Fibroblast of lung (primary cell): ENCODE data around the gene PAGR1. TPM values are rescaled to one million over a fixed set of nuclear protein-coding genes. Genes with fewer than 3 reads are reported as not detected.

ENCODE experiments used
- DNase-seq, 2 donors: peaks; one replicate each; pipeline versions ENCODE4 v3.0.0 to v3.0.0-alpha.2; 2010; ENCODE audit warnings: low read depth in 2 of 2
- H2AFZ ChIP-seq: 2 replicates; pipeline ENCODE4 v1.5.1; 2012; ENCODE audit warnings: low read length, control low read depth, inconsistent platforms
- H3K27ac ChIP-seq: 2 replicates; pipeline ENCODE4 v1.5.1; 2011; ENCODE audit warnings: low read length, control low read depth; ENCODE audit not compliant: insufficient read depth
- H3K27me3 ChIP-seq: 2 replicates; pipeline ENCODE4 v1.5.1; 2011; ENCODE audit warnings: mild to moderate bottlenecking, low read length; ENCODE audit not compliant: control insufficient read depth, insufficient read depth
- H3K36me3 ChIP-seq: 2 replicates; pipeline ENCODE4 v1.5.1; 2011; ENCODE audit warnings: low read length; ENCODE audit not compliant: control insufficient read depth, insufficient read depth
- H3K4me1 ChIP-seq: 2 replicates; pipeline ENCODE4 v1.5.1; 2011; ENCODE audit warnings: low read length; ENCODE audit not compliant: control insufficient read depth, insufficient read depth; ENCODE audit errors: extremely low read depth
- H3K4me2 ChIP-seq: 2 replicates; pipeline ENCODE4 v1.5.1; 2011; ENCODE audit warnings: low read length, control low read depth; ENCODE audit not compliant: insufficient read depth; ENCODE audit errors: extremely low read depth
- H3K4me3 ChIP-seq, 4 experiments: fragments of 200-600 bp in 1 of 4; sonication (generic) in 1 of 4; replicated peaks in 1 of 4; 2 replicates each; pipeline ENCODE4 v1.5.1; 2011 to 2016; ENCODE audit warnings: low read length in 4 of 4, low read depth in 3 of 4, mild to moderate bottlenecking in 3 of 4, control low read depth in 2 of 4, inconsistent platforms in 1 of 4, mixed read lengths in 1 of 4; ENCODE audit not compliant: insufficient read depth in 1 of 4; ENCODE audit errors: control extremely low read depth in 1 of 4
- H3K79me2 ChIP-seq: 2 replicates; pipeline ENCODE4 v1.5.1; 2012; ENCODE audit warnings: mild to moderate bottlenecking, low read length, inconsistent platforms; ENCODE audit not compliant: control insufficient read depth, insufficient read depth
- H3K9ac ChIP-seq: 2 replicates; pipeline ENCODE4 v1.5.1; 2011; ENCODE audit warnings: mild to moderate bottlenecking, low read length, control low read depth; ENCODE audit not compliant: insufficient read depth
- H3K9me3 ChIP-seq: 2 replicates; pipeline ENCODE4 v1.5.1; 2012; ENCODE audit warnings: low read depth, low read length; ENCODE audit not compliant: control insufficient read depth, insufficient read depth
- H4K20me1 ChIP-seq: 2 replicates; pipeline ENCODE4 v1.5.1; 2011; ENCODE audit warnings: low read length; ENCODE audit not compliant: control insufficient read depth, insufficient read depth; ENCODE audit errors: extremely low read depth
- CTCF ChIP-seq, 2 donors: IDR thresholded peaks in 1 of 2; conservative IDR thresholded peaks in 1 of 2; 1 replicate in 1 of 2; 2 replicates in 1 of 2; pipeline ENCODE4 v1.5.1; 2011 to 2012; ENCODE audit warnings: low read length in 2 of 2, control low read depth in 1 of 2, inconsistent platforms in 1 of 2, low read depth in 1 of 2, mild to moderate bottlenecking in 1 of 2
- EZH2 ChIP-seq: IDR thresholded peaks from 2 replicates; pipeline ENCODE4 v1.5.1; 2012; ENCODE audit warnings: low read length, control low read depth, mild to moderate bottlenecking; ENCODE audit errors: missing control alignments
- polyA plus RNA-seq, 2 donors: library from polyadenylated mRNA; depleted of rRNA in 1 of 2; stranded (reverse) in 1 of 2; unstranded in 1 of 2; fragments of >200 nt; gene quantifications; 2 replicates each; pipeline ENCODE4 v1.2.1, GENCODE V29; 2011 to 2012; ENCODE audit warnings: missing spikeins in 1 of 2
- total RNA-seq: library from RNA; depleted of rRNA; stranded (reverse); fragments of >200 nt; gene quantifications from 2 replicates; pipeline ENCODE4 v1.2.1, GENCODE V29; 2014

The PAGR1 gene
- total and polyA plus RNA-seq, 2 donors (not counting 1 experiment from before 2014, with no cell fraction given), result 10.0 to 10.7 TPM

- H3K79me2 ChIP-seq, result peaks cover 51% of the 10 kb centered on the region
- TF ChIP-seq EZH2, result no peak
- peak in 1 of 2 donors; percentile 23 for TF ChIP-seq CTCF (conservative IDR thresholded peaks at IDR 0.05 in 1 of 2, IDR thresholded peaks at IDR 0.05 in 1 of 2; ENCODE audit: low read depth in 1 of 2, low read length in 2 of 2)
- peak overlapping the region; percentile 39 for H2AFZ ChIP-seq
Observed at GRCh38 chr16:29816694-29817441, 916 bp downstream of the PAGR1 start.

GRCh38 chr16:29818082-29818481 is 2.1 kb downstream of the PAGR1 start:
- peaks cover 10% of the 10 kb centered on the region for H3K36me3 ChIP-seq
- peak overlapping the region in 1 of 4 experiments; percentile 5 for H3K4me3 ChIP-seq
- TF ChIP-seq EZH2, result no peak
- no peak for TF ChIP-seq CTCF (conservative IDR thresholded peaks at IDR 0.05 in 1 of 2, IDR thresholded peaks at IDR 0.05 in 1 of 2; ENCODE audit: low read depth in 1 of 2, low read length in 2 of 2)
- no peaks in the 10 kb centered on the region for H3K9me3 ChIP-seq
- H3K9ac ChIP-seq, result no peak overlapping the region
- H3K27me3 ChIP-seq, result no peaks in the 10 kb centered on the region
- H3K79me2 ChIP-seq, result peaks cover 62% of the 10 kb centered on the region
- H3K27ac ChIP-seq, result no peak overlapping the region
- no peaks in the 10 kb centered on the region for H4K20me1 ChIP-seq
- peak overlapping the region; percentile 7 for H3K4me2 ChIP-seq
- H2AFZ ChIP-seq, result no peak overlapping the region
- peaks cover 31% of the 10 kb centered on the region for H3K4me1 ChIP-seq
- DNase-seq, result no peak

More at GRCh38 chr16:29816694-29817441, 916 bp downstream of the PAGR1 start:
- Histone ChIP-seq H3K9me3 (no peaks in the 10 kb centered on the region), H3K36me3 (peaks cover 8% of the 10 kb centered on the region), H3K9ac (peak overlapping the region; percentile 75), H3K4me2 (peak overlapping the region; percentile 95), H3K4me1 (peaks cover 34% of the 10 kb centered on the region), H3K27me3 (no peaks in the 10 kb centered on the region), H3K4me3 (peak overlapping the region; percentile 73 to 89 (median 84)), H3K27ac (peak overlapping the region; percentile 94), H4K20me1 (no peaks in the 10 kb centered on the region)
- peak; percentile 53 to 70 for DNase-seq

GRCh38 chr16:29819506-29819905 is 3.6 kb downstream of the PAGR1 start:
- no peaks in the 10 kb centered on the region for H3K9me3 ChIP-seq
- H3K36me3 ChIP-seq, result peaks cover 9% of the 10 kb centered on the region
- H4K20me1 ChIP-seq, result no peaks in the 10 kb centered on the region
- peaks cover 32% of the 10 kb centered on the region for H3K4me1 ChIP-seq
- DNase-seq, result no peak
- H2AFZ ChIP-seq, result no peak overlapping the region
- no peak overlapping the region for H3K9ac ChIP-seq
- TF ChIP-seq EZH2 (no peak), CTCF (conservative IDR thresholded peaks at IDR 0.05 in 1 of 2, IDR thresholded peaks at IDR 0.05 in 1 of 2; ENCODE audit: low read depth in 1 of 2, low read length in 2 of 2) (no peak)
- H3K4me2 ChIP-seq, result peak overlapping the region; percentile 94
- peak overlapping the region; percentile 84 to 100 (median 94) for H3K4me3 ChIP-seq
- H3K79me2 ChIP-seq, result peaks cover 68% of the 10 kb centered on the region
- no peaks in the 10 kb centered on the region for H3K27me3 ChIP-seq
- H3K27ac ChIP-seq, result peak overlapping the region; percentile 94
